Measurements from ENCODE around the gene NR1H2. TPM values are rescaled to one million over a fixed set of nuclear protein-coding genes. Genes with fewer than 3 reads are reported as not detected.

Gene NR1H2
- total RNA-seq, 1 experiment from 2014 or later: 90.1 TPM

DNA sequence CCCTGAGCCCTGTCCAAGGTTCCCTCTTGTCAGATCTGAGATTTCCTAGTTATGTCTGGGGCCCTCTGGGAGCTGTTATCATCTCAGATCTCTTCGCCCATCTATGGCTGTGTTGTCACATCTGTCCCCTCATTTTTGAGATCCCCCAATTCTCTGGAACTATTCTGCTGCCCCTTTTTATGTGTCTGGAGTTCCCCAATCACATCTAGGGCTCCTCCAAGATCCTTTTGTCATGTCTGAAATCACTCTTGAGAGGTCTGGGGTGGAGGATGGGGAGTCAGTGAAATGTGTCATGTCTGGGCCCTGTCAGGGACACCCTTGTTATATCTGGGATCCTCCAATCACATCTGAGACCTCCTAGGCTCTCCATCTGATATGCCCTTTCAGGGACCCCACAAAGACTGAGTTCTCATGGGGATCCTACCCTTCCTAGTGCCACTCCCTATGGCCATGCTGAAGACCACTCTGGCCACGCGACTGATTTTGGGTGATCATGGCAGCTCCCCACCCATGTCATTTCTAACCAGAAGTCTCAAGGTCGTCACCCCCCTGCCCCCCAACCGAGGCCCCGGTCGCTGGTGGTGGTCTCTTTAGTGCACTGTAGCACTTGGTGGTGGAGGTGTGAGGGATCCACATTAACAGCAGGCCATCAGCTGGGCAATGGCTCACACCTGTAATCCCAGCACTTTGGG is 52.7 kb downstream of the NR1H2 start:
- Histone ChIP-seq H3K36me3 (replicated peaks; ENCODE audit: control insufficient read depth, insufficient read depth, low read length) (no peaks in the 10 kb centered on the region), H3K4me3 (ENCODE audit: insufficient read depth, low read depth, low read length) (no peak overlapping the region), H3K27me3 (ENCODE audit: control insufficient read depth, insufficient read depth, low read length) (peaks cover 20% of the 10 kb centered on the region)
- no peak for DNase-seq

DNA sequence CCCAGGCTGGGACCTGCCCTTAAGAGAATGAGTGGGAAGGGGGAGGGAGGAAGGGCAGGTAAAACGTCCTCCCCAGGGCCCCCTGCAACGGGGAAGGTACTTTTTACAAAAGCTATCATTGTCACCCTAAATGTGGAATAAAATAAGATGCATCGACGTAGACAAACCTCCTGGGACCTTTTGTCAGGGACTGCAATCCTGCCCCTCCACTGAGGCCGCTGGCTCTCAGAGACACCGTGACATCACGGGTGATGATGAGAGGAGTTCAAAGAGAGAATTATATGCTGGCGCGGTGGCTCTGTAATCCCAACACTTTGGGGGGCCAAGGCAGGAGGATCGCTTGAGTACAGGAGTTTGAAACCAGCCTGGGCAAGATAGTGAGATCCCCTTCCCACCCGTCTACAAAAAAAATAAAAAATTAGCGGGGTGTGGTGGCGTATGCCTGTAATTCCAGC is 54.7 kb downstream of the NR1H2 start:
- Histone ChIP-seq H3K4me3 (ENCODE audit: insufficient read depth, low read depth, low read length) (peak overlapping the region; percentile 73), H3K36me3 (replicated peaks; ENCODE audit: control insufficient read depth, insufficient read depth, low read length) (no peaks in the 10 kb centered on the region), H3K27me3 (ENCODE audit: control insufficient read depth, insufficient read depth, low read length) (peaks cover 20% of the 10 kb centered on the region)
- DNase-seq: no peak

DNA sequence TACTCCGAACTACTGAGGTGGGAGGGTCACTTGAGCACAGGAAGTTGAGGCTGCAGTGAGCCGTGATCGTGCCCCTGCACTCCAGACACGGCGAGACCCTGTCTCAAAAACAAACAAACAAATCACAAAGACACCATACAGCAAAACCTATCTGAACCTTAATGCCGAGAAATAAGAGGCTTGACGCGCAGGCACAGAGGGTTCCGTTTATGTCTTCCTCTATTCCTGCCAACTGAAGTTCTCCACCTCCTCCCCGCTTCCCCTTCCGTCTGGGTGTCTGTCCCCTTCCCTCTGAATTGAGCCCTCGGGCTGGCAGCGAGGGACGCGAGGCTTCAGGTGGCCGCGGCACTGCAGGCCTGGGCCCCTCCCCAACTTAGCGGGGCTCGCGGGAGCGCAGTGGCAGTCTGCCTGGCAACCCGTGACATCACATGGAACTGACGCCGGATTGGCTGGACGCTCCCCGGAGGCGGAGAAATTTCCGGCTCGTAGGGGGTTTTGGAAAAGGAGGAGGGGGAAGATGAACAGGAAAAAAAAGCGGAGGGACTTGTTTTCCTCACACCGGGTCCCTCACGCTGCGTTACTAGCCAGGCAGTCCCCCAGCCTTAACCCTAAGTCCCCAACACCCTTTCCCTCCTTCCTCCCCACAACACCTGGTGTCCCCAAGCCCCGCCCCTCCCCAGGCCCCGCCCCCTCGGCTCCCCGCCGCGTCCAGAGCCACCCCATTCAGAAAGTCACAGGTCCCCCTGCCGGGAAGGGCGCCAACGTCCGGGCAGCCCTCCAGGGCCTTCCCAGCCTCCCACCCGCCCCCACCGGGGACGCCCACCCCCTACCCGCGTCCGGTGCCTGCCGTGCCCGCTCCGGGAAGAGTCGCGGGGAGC is 55.3 kb downstream of the NR1H2 start:
- Histone ChIP-seq H3K27me3 (ENCODE audit: control insufficient read depth, insufficient read depth, low read length) (peaks cover 20% of the 10 kb centered on the region), H3K36me3 (replicated peaks; ENCODE audit: control insufficient read depth, insufficient read depth, low read length) (no peaks in the 10 kb centered on the region), H3K4me3 (ENCODE audit: insufficient read depth, low read depth, low read length) (peak overlapping the region; percentile 73)
- DNase-seq: peak; percentile 98

DNA sequence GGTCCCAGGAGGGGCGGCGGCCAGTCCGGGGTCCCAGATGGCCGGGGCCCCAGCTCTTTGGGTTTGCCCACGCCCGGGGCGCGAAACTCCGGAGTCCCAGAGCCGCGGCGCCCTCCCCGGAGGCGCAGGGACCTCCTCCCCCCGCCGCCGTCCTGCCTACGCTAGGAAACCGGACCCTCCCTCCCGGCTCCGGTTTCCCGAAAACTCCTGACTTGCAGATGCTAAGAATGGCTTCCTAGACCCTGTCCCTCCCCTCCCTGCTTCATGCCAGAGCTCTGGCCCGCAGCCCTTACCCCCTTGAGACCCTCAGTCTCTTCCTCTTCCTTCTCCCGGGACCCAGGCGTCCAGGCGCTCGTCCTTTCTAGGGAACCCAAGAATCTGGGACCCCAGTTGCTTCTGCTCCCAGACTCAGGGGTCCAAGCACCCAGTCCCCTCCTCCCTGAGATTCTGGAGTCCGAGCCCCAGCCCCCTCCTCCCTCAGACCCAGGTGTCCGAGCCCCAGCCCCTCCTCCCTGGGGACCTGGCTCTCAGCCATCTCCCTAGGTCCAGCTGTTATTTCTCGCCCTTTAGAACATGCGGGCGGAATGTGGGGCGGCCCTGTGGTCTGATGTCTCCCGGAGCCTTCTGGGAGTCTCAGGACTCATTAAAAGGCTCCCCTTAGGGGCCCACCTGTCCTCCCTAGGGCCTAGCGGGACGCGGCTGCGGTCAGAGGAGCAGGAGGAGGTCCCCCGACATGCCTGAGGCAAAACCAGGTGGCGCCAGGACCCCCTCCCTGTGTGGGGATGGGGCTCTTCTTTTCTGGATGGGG is 56.2 kb downstream of the NR1H2 start, which contains the start of gene MYBPC2:
Gene MYBPC2, plus strand, starts transcription at position 672 of the 808 bp plus-strand sequence. Its CDS starts 62 bp downstream, at position 734.
- DNase-seq: peak; percentile 88
- H3K36me3 ChIP-seq (replicated peaks; ENCODE audit: control insufficient read depth, insufficient read depth, low read length): no peaks in the 10 kb centered on the region
- H3K27me3 ChIP-seq (ENCODE audit: control insufficient read depth, insufficient read depth, low read length): peaks cover 22% of the 10 kb centered on the region
- peak within 1 kb of the TSS; percentile 73 for H3K4me3 ChIP-seq (ENCODE audit: insufficient read depth, low read depth, low read length)

Other genes with a start within 250 kb of the NR1H2 start
- not detected in 2 replicates for gene IZUMO2, start 213.2 kb upstream of the NR1H2 start, total RNA-seq (2014; rRNA removed; shearing (Covaris generic))
- 4.1 and 6.1 TPM in 2 replicates for gene MYH14, start 172.8 kb upstream of the NR1H2 start, total RNA-seq (2014; rRNA removed; shearing (Covaris generic))
- 0.14 and 0.37 TPM in 2 replicates for gene KCNC3, start 47.1 kb upstream of the NR1H2 start, total RNA-seq (2014; rRNA removed; shearing (Covaris generic))
- 0.44 and 0.59 TPM in 2 replicates for gene NAPSA, start 10.8 kb upstream of the NR1H2 start, total RNA-seq (2014; rRNA removed; shearing (Covaris generic))
- 167 and 185 TPM in 2 replicates for gene POLD1, start 7.9 kb downstream of the NR1H2 start, total RNA-seq (2014; rRNA removed; shearing (Covaris generic))
- 0.81 and 8.8 TPM in 2 replicates for gene SPIB, start 42.5 kb downstream of the NR1H2 start, total RNA-seq (2014; rRNA removed; shearing (Covaris generic))
- gene MYBPC2, start 56.4 kb downstream of the NR1H2 start, total RNA-seq (2014; rRNA removed; shearing (Covaris generic)): 0.24 and 0.55 TPM in 2 replicates
- gene EMC10, start 100.0 kb downstream of the NR1H2 start, total RNA-seq (2014; rRNA removed; shearing (Covaris generic)): 146 and 166 TPM in 2 replicates
- gene GARIN5A, start 100.4 kb downstream of the NR1H2 start, total RNA-seq (2014; rRNA removed; shearing (Covaris generic)): 4.5 and 8.1 TPM in 2 replicates
- 4.7 and 4.9 TPM in 2 replicates for gene JOSD2, start 134.7 kb downstream of the NR1H2 start, total RNA-seq (2014; rRNA removed; shearing (Covaris generic))
- not detected in 2 replicates for gene ASPDH, start 137.5 kb downstream of the NR1H2 start, total RNA-seq (2014; rRNA removed; shearing (Covaris generic))
- 2.4 and 3.5 TPM in 2 replicates for gene LRRC4B, start 192.0 kb downstream of the NR1H2 start, total RNA-seq (2014; rRNA removed; shearing (Covaris generic))

Data from H7 (cell line).